ENCODE data around the gene RAB40C.

GRCh38 chr16:638836-639235, 49.0 kb downstream of the RAB40C start:
- TF ChIP-seq EZH2 (optimal IDR thresholded peaks at IDR 0.05; ENCODE audit: low read depth, low read length), result no peak
- TF ChIP-seq, protein P1, sequence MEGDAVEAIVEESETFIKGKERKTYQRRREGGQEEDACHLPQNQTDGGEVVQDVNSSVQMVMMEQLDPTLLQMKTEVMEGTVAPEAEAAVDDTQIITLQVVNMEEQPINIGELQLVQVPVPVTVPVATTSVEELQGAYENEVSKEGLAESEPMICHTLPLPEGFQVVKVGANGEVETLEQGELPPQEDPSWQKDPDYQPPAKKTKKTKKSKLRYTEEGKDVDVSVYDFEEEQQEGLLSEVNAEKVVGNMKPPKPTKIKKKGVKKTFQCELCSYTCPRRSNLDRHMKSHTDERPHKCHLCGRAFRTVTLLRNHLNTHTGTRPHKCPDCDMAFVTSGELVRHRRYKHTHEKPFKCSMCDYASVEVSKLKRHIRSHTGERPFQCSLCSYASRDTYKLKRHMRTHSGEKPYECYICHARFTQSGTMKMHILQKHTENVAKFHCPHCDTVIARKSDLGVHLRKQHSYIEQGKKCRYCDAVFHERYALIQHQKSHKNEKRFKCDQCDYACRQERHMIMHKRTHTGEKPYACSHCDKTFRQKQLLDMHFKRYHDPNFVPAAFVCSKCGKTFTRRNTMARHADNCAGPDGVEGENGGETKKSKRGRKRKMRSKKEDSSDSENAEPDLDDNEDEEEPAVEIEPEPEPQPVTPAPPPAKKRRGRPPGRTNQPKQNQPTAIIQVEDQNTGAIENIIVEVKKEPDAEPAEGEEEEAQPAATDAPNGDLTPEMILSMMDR (IDR thresholded peaks at IDR 0.05; ENCODE audit: low read length), result no peak

Data from MM.1S (cell line).